ENCODE data around the gene SERPINB1. TPM values are rescaled to one million over a fixed set of nuclear protein-coding genes. Genes with fewer than 3 reads are reported as not detected.

The SERPINB1 gene
- total RNA-seq, result 10 to 100 TPM; 30.6 to 38.5 TPM
- 14.1 TPM for polyA plus RNA-seq (2013, experiment 1 of 2)
- 18.4 TPM for polyA plus RNA-seq (2013, experiment 2 of 2)
- long read RNA-seq, experiment 1, transcript SERPINB1-201 (7 exons, 2,619 nt), result major isoform, 26 of 39 reads
- long read RNA-seq, experiment 1, partial matches to known transcripts, result 5 of 39 reads
- long read RNA-seq, experiment 1, other reads (novel, unspliced or antisense), result 8 of 39 reads
- long read RNA-seq, experiment 2, transcript SERPINB1-201 (7 exons, 2,619 nt), result major isoform, 56 of 72 reads
- long read RNA-seq, experiment 2, partial matches to known transcripts, result 8 of 72 reads
- long read RNA-seq, experiment 2, other reads (novel, unspliced or antisense), result 8 of 72 reads
- long read RNA-seq, experiment 3, transcript SERPINB1-201 (7 exons, 2,619 nt), result major isoform, 233 of 249 reads
- long read RNA-seq, experiment 3, partial matches to known transcripts, result 5 of 249 reads
- long read RNA-seq, experiment 3, other reads (novel, unspliced or antisense), result 11 of 249 reads
- long read RNA-seq, experiment 4, transcript SERPINB1-201 (7 exons, 2,619 nt), result major isoform, 181 of 253 reads
- long read RNA-seq, experiment 4, partial matches to known transcripts, result 63 of 253 reads
- long read RNA-seq, experiment 4, other reads (novel, unspliced or antisense), result 9 of 253 reads

DNA sequence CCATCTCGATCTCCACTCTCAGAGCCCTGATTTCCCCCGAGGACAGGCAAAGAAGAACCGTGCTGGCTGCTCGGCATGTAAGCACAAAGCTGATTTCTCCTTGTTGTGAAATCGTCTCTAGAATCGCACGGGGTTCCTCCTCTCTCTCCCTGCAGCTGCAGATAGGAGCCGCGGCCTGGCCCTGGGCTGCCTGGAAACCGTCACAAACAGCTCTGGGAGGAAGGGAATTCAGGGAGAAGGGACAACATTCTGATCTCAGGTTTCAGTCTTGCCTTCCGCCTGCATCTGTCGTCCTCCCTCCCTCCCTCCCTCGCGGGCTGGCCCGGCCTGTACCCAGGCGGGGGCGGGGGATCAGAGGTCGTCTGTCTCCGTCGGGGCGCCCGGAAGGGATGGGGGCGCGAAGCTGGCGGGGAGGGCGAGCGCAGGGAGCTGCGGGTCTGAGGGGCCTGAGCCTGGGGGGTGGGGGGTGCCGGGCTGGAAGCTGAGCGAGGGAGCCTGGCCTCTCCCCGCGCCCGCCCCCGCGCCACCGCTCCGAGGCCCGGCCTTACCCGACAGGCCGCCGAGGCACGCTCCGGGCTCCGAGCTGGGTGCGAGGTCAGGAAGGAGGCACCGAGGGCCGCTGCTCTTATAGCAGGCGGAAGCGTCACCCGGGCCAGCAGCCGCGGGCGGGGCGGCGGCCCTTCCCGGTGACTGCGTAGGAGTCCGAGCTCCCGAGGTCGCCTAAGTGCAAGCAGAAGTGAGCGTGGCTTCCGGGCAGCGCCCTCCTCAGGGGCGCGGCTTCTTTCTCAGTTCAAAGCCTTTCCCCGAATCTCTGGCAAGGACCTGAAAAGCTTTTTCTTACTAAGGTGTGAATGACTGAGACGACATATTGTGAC is at the start of gene SERPINB1:
Gene SERPINB1 (minus strand): TSS at position 600 of the 875 bp plus-strand sequence. CDS start 1,277 bp downstream, outside the sequence.
- H3K4me1 Mint-ChIP-seq, result peaks cover 21% of the 10 kb centered on the region
- Histone ChIP-seq H3K9me3 (ENCODE audit: control insufficient read depth, low read length) (no peaks in the 10 kb centered on the region), H3K4me1 (ENCODE audit: control insufficient read depth, insufficient read depth, low read length) (peaks cover 11% of the 10 kb centered on the region), H3K27me3 (ENCODE audit: control insufficient read depth, insufficient read depth, low read length, poor library complexity, severe bottlenecking) (no peaks in the 10 kb centered on the region), H3K4me3 (ENCODE audit: low read length) (peak within 1 kb of the TSS; percentile 70), H3K9ac (ENCODE audit: extremely low read depth, low read length, poor library complexity, severe bottlenecking) (peak within 1 kb of the TSS; percentile 63), H3K36me3 (ENCODE audit: control insufficient read depth, insufficient read depth, low read length) (peaks cover 10% of the 10 kb centered on the region), H3K27ac (ENCODE audit: low read depth, low read length) (peak within 1 kb of the TSS; percentile 54)
- no peaks in the 10 kb centered on the region for H3K9me3 Mint-ChIP-seq
- no peaks in the 10 kb centered on the region for H3K27me3 Mint-ChIP-seq (ENCODE audit: insufficient read depth)
- H3K36me3 Mint-ChIP-seq (ENCODE audit: low read depth), result peaks cover 16% of the 10 kb centered on the region
- DNase-seq, result peak; percentile 95
- peak within 1 kb of the TSS; percentile 70 for H3K4me3 Mint-ChIP-seq
- 12 to 18% methylated on average over 16 to 67 of the region's 67 CpGs for WGBS, 2 experiments (ENCODE audit: insufficient coverage in 1 of 2, insufficient read length in 1 of 2)
- H3K27ac Mint-ChIP-seq, result peak within 1 kb of the TSS; percentile 97
- TF ChIP-seq, protein P1, sequence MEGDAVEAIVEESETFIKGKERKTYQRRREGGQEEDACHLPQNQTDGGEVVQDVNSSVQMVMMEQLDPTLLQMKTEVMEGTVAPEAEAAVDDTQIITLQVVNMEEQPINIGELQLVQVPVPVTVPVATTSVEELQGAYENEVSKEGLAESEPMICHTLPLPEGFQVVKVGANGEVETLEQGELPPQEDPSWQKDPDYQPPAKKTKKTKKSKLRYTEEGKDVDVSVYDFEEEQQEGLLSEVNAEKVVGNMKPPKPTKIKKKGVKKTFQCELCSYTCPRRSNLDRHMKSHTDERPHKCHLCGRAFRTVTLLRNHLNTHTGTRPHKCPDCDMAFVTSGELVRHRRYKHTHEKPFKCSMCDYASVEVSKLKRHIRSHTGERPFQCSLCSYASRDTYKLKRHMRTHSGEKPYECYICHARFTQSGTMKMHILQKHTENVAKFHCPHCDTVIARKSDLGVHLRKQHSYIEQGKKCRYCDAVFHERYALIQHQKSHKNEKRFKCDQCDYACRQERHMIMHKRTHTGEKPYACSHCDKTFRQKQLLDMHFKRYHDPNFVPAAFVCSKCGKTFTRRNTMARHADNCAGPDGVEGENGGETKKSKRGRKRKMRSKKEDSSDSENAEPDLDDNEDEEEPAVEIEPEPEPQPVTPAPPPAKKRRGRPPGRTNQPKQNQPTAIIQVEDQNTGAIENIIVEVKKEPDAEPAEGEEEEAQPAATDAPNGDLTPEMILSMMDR (conservative IDR thresholded peaks at IDR 0.05), result peak; percentile 37

DNA sequence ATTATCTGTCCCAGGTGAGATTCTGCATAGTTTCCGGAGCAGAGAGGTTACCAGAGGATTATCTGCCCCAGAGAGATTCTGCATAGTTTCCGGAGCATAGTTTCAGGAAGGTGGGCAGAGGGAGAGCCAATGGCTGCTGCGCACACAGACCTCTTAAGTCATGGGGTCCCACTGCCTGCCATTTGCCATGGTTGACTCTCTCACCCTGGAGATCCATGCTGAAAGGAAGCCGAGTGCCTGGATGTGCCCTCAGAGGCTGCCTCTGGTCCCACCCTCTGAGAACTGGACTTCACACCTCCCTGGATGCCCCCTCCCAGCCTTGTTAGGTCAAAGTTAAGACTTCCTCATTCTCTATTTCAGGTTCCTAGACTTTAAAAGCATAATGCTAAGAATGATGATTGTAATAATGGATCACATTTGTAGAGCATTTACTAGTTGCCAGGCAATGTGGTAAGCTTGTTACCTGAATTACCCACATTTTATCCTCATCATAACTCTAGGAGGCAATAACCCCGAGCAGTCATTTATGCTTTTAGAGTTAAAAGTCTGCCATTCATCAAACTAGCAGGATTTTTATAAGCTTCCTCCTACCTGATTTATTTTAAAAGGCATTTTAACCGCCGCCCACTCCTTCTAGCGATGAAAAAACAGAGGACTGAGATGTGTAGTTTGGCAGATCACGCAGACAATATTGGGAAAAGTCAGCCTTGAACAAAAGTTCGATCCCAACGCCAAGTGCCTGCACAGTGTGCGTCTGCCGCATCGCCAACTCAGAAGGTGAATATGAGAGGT is 49.5 kb upstream of the SERPINB1 start:
- no peaks in the 10 kb centered on the region for H3K27me3 ChIP-seq (ENCODE audit: control insufficient read depth, insufficient read depth, low read length, poor library complexity, severe bottlenecking)
- no peak overlapping the region for H3K4me3 Mint-ChIP-seq
- H3K27ac Mint-ChIP-seq, result peak overlapping the region; percentile 53
- H3K36me3 Mint-ChIP-seq (ENCODE audit: low read depth), result peaks cover 73% of the 10 kb centered on the region
- no peak overlapping the region for H3K27ac ChIP-seq (ENCODE audit: low read depth, low read length)
- H3K4me3 ChIP-seq (ENCODE audit: low read length), result no peak overlapping the region
- peaks cover 81% of the 10 kb centered on the region for H3K36me3 ChIP-seq (ENCODE audit: control insufficient read depth, insufficient read depth, low read length)
- H3K9ac ChIP-seq (ENCODE audit: extremely low read depth, low read length, poor library complexity, severe bottlenecking), result no peak overlapping the region
- H3K9me3 Mint-ChIP-seq, result no peaks in the 10 kb centered on the region
- peak; percentile 61 for DNase-seq
- no peaks in the 10 kb centered on the region for H3K27me3 Mint-ChIP-seq (ENCODE audit: insufficient read depth)
- TF ChIP-seq, protein P1 (conservative IDR thresholded peaks at IDR 0.05), result no peak
- no peaks in the 10 kb centered on the region for H3K9me3 ChIP-seq (ENCODE audit: control insufficient read depth, low read length)
- peaks cover 16% of the 10 kb centered on the region for H3K4me1 Mint-ChIP-seq
- 93 to 97% methylated on average over 13 to 14 of the region's 14 CpGs for WGBS, 2 experiments (ENCODE audit: insufficient coverage in 1 of 2, insufficient read length in 1 of 2)
- no peaks in the 10 kb centered on the region for H3K4me1 ChIP-seq (ENCODE audit: control insufficient read depth, insufficient read depth, low read length)
